Natural killer cell (primary cell): ENCODE results near the gene BACH2. TPM values are rescaled to one million over a fixed set of nuclear protein-coding genes. Genes with fewer than 3 reads are reported as not detected.
A peak's percentile ranks its signal among the peaks of the same experiment; 100 is the strongest.

ENCODE experiments used
- ATAC-seq, 3 donors: fragments of 150-1000 bp in 2 of 3; fragments of 200-7000 bp in 1 of 3; cut with Tn5 transposase; 1 replicate in 1 of 3; 2 replicates in 2 of 3; pipeline ENCODE4 v1.10.0; 2021; ENCODE audit warnings: mild to moderate bottlenecking in 2 of 3, moderate library complexity in 2 of 3
- DNase-seq, 2 donors: peaks; one replicate each; pipeline versions ENCODE4 v3.0.0 to v3.0.0-alpha.2; 2013 to 2021; ENCODE audit warnings: mixed read lengths in 1 of 2
- H3K27ac ChIP-seq: one replicate; pipeline ENCODE4 v1.5.1; 2013; ENCODE audit warnings: mild to moderate bottlenecking, low read length
- H3K27me3 ChIP-seq: one replicate; pipeline ENCODE4 v1.6.1; 2013; ENCODE audit warnings: low read length; ENCODE audit not compliant: control insufficient read depth, insufficient read depth
- H3K36me3 ChIP-seq: one replicate; pipeline ENCODE4 v1.6.1; 2013; ENCODE audit warnings: low read length; ENCODE audit not compliant: control insufficient read depth, insufficient read depth
- H3K4me1 ChIP-seq: one replicate; pipeline ENCODE4 v1.6.1; 2013; ENCODE audit warnings: low read length; ENCODE audit not compliant: control insufficient read depth, insufficient read depth
- H3K4me3 ChIP-seq: one replicate; pipeline ENCODE4 v1.5.1; 2013; ENCODE audit warnings: low read length
- H3K9me3 ChIP-seq: one replicate; pipeline ENCODE4 v1.6.1; 2013; ENCODE audit warnings: low read length; ENCODE audit not compliant: control insufficient read depth, insufficient read depth
- H3K27ac Mint-ChIP-seq, 2 donors: one replicate each; pipeline ENCODE4 v1.8.0; 2022; ENCODE audit warnings: mild to moderate bottlenecking in 2 of 2, mixed read lengths in 2 of 2, moderate library complexity in 1 of 2
- H3K27me3 Mint-ChIP-seq, 2 donors: one replicate each; pipeline ENCODE4 v1.8.0; 2022; ENCODE audit warnings: low read depth in 2 of 2, mixed read lengths in 2 of 2
- H3K36me3 Mint-ChIP-seq: one replicate; pipeline ENCODE4 v1.8.0; 2022; ENCODE audit warnings: mixed read lengths
- H3K4me1 Mint-ChIP-seq, 2 donors: one replicate each; pipeline ENCODE4 v1.8.0; 2022; ENCODE audit warnings: mixed read lengths in 2 of 2
- H3K4me3 Mint-ChIP-seq: one replicate; pipeline ENCODE4 v1.8.0; 2022; ENCODE audit warnings: mild to moderate bottlenecking, moderate library complexity, mixed read lengths
- H3K9me3 Mint-ChIP-seq, 2 donors: one replicate each; pipeline ENCODE4 v1.8.0; 2022; ENCODE audit warnings: mixed read lengths in 2 of 2
- CTCF ChIP-seq: fragments of 200-600 bp; IDR thresholded peaks from one replicate; pipeline ENCODE4 v1.8.0; 2022; ENCODE audit warnings: antibody characterized with exemption
- WGBS: methylation state at CpG from one replicate; pipeline ENCODE4 v1.1.7; 2013; ENCODE audit warnings: missing lambda C conversion rate; ENCODE audit not compliant: insufficient coverage; 5-methylcytosine and 5-hydroxymethylcytosine counted together
- intact Hi-C: fragments of 100-400 bp; cut with micrococcal nuclease; formaldehyde crosslinking; loops from one replicate; pipeline ENCODE4 v1.14.2; 2022
- total RNA-seq, 4 donors: library from RNA; stranded (reverse); fragments of 120-200 nt in 1 of 4; gene quantifications; one replicate each; pipeline versions ENCODE4 v1.2.3 to v1.2.4, GENCODE V29; 2013 to 2022

Gene BACH2
- total RNA-seq, 3 donors from 2014 or later (not counting 1 experiment from before 2014, with no cell fraction given) = 32.1 to 37.8 (median 32.7) TPM

DNA sequence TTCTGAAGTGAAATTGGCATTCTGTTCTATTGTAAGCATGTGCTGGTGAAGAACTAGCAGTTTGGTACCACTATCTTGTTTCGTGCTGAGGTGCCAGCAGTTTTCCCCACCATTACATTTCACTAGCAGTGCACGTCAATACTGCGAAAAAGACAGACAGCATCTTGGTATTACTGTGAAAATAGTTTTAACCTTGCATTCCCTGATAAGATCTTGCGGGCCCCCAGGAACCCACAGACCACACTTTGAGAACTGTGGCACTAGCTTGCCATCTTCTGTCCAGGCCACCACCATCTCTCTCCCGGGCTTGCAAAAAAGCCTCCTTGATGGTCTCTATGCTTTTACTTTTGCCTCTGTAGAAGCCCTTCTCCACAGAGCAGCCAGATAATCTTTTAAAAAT is 185.7 kb downstream of the BACH2 start:
- H3K4me1 ChIP-seq = peaks cover 28% of the 10 kb centered on the region
- H3K27me3 ChIP-seq = no peaks in the 10 kb centered on the region
- Mint-ChIP-seq H3K36me3 (peaks cover 20% of the 10 kb centered on the region), H3K4me1 (peaks cover 34% of the 10 kb centered on the region in 2 donors), H3K27ac (peak overlapping the region; percentile 21 to 37), H3K4me3 (no peak overlapping the region), H3K9me3 (peaks cover 3 to 4% of the 10 kb centered on the region in 2 donors), H3K27me3 (peaks cover 0 to 8% of the 10 kb centered on the region in 2 donors)
- WGBS = 26% methylated on average over 5 of the region's 5 CpGs
- intact Hi-C loops = loop anchor here (1.0 to 5.0 kb wide), 3 partner anchors 30 to 166 kb away; no protein-coding TSS in a partner anchor
- no peak for TF ChIP-seq CTCF
- ATAC-seq (peak; percentile 81 to 91 (median 81)), DNase-seq (peak; percentile 63 to 82)
- H3K27ac ChIP-seq = no peak overlapping the region
- no peaks in the 10 kb centered on the region for H3K9me3 ChIP-seq
- H3K36me3 ChIP-seq = no peaks in the 10 kb centered on the region
- H3K4me3 ChIP-seq = no peak overlapping the region

- H3K36me3 Mint-ChIP-seq = peaks cover 20% of the 10 kb centered on the region
Measured at GRCh38 chr6:90109141-90109540, 187.5 kb downstream of the BACH2 start.

GRCh38 chr6:90107771-90108282 is 188.8 kb downstream of the BACH2 start:
- Mint-ChIP-seq H3K4me1 (peaks cover 34 to 37% of the 10 kb centered on the region in 2 donors), H3K36me3 (peaks cover 7% of the 10 kb centered on the region), H3K9me3 (no peaks in the 10 kb centered on the region), H3K27me3 (peaks cover 8 to 9% of the 10 kb centered on the region in 2 donors), H3K27ac (no peak overlapping the region), H3K4me3 (no peak overlapping the region)
- H3K9me3 ChIP-seq = no peaks in the 10 kb centered on the region
- H3K4me1 ChIP-seq = peaks cover 38% of the 10 kb centered on the region
- no peaks in the 10 kb centered on the region for H3K27me3 ChIP-seq
- ATAC-seq (no peak), DNase-seq (peak in 1 of 2 donors; percentile 43)
- intact Hi-C loops = no loop called here
- TF ChIP-seq CTCF = no peak
- 48% methylated on average over 3 of the region's 3 CpGs for WGBS
- H3K36me3 ChIP-seq = no peaks in the 10 kb centered on the region
- H3K27ac ChIP-seq = no peak overlapping the region
- H3K4me3 ChIP-seq = no peak overlapping the region

More at GRCh38 chr6:90109141-90109540, 187.5 kb downstream of the BACH2 start:
- peaks cover 34 to 37% of the 10 kb centered on the region in 2 donors for H3K4me1 Mint-ChIP-seq
- no peaks in the 10 kb centered on the region for H3K36me3 ChIP-seq
- intact Hi-C loops = no loop called here
- H3K4me1 ChIP-seq = peaks cover 30% of the 10 kb centered on the region
- peak in 1 of 2 donors; percentile 39 for DNase-seq
- no peak overlapping the region for H3K27ac ChIP-seq
- H3K4me3 Mint-ChIP-seq = peak overlapping the region; percentile 59
- no peak for TF ChIP-seq CTCF
- WGBS = 21% methylated on average over 4 of the region's 4 CpGs
- peak; percentile 37 to 48 (median 46) for ATAC-seq
- no peaks in the 10 kb centered on the region for H3K27me3 ChIP-seq
- H3K27me3 Mint-ChIP-seq = peaks cover 1 to 8% of the 10 kb centered on the region in 2 donors
- no peak overlapping the region for H3K4me3 ChIP-seq
- H3K9me3 ChIP-seq = no peaks in the 10 kb centered on the region
- peak overlapping the region; percentile 3 to 31 for H3K27ac Mint-ChIP-seq
- H3K9me3 Mint-ChIP-seq = peaks cover 3 to 4% of the 10 kb centered on the region in 2 donors

DNA sequence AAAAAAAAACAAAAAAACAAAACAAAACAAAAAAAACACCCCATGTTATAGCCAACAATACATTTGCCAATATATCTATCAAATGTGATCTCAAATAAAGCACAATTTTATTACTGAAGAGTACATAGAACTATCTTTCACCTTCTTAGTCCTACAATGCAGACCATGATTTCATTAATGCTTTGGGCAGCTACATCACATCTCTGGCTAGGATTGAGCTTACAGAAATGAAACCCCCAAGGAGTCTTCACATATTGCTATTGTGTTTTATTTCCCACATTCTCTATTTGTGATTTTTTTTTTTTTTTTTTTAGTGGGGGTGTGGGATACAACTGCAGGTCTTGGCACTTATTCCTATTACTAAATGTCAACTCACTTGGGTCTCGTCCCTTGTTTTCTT is 189.3 kb downstream of the BACH2 start:
- no peak overlapping the region for H3K4me3 Mint-ChIP-seq
- DNase-seq = no peak
- intact Hi-C loops = no loop called here
- Histone ChIP-seq H3K9me3 (no peaks in the 10 kb centered on the region), H3K36me3 (no peaks in the 10 kb centered on the region), H3K4me1 (peaks cover 38% of the 10 kb centered on the region), H3K27me3 (no peaks in the 10 kb centered on the region), H3K27ac (no peak overlapping the region), H3K4me3 (no peak overlapping the region)
- H3K36me3 Mint-ChIP-seq = peaks cover 3% of the 10 kb centered on the region
- WGBS = 100% methylated on average over 1 of the region's 1 CpG
- ATAC-seq = no peak
- H3K27me3 Mint-ChIP-seq = peaks cover 8 to 9% of the 10 kb centered on the region in 2 donors
- TF ChIP-seq CTCF = no peak
- no peaks in the 10 kb centered on the region for H3K9me3 Mint-ChIP-seq
- no peak overlapping the region for H3K27ac Mint-ChIP-seq
- peaks cover 34 to 37% of the 10 kb centered on the region in 2 donors for H3K4me1 Mint-ChIP-seq
